GM23338 (cell line): Measurements from ENCODE around the gene TBC1D16. TPM values are rescaled to one million over a fixed set of nuclear protein-coding genes. Genes with fewer than 3 reads are reported as not detected.

Source experiments
- ATAC-seq: fragments of 200-7000 bp; cut with Tn5 transposase; 3 replicates; pipeline ENCODE4 v1.9.1; 2020
- DNase-seq: peaks from one replicate; pipeline ENCODE4 v3.0.0-alpha.2; 2015; ENCODE audit warnings: low spot score
- H2AFZ ChIP-seq: fragments of 200-600 bp; sonication (generic); 2 replicates; pipeline ENCODE4 v1.8.0; 2016; ENCODE audit warnings: antibody characterized with exemption, mild to moderate bottlenecking, moderate library complexity
- H3F3A ChIP-seq: fragments of 200-600 bp; sonication (generic); replicated peaks from 2 replicates; pipeline ENCODE4 v1.8.0; 2017; ENCODE audit warnings: antibody characterized with exemption, mixed run types, low read depth
- H3K27ac ChIP-seq: fragments of 200-600 bp; sonication (generic); 2 replicates; pipeline ENCODE4 v1.6.1; 2016; ENCODE audit warnings: low read depth
- H3K27me3 ChIP-seq: fragments of 200-600 bp; sonication (generic); 2 replicates; pipeline ENCODE4 v1.8.0; 2016; ENCODE audit warnings: mild to moderate bottlenecking, mixed run types, moderate library complexity; ENCODE audit not compliant: insufficient read depth
- H3K36me3 ChIP-seq: fragments of 200-600 bp; sonication (generic); 2 replicates; pipeline ENCODE4 v1.8.0; 2016; ENCODE audit warnings: mild to moderate bottlenecking; ENCODE audit not compliant: insufficient read depth
- H3K4me1 ChIP-seq: fragments of 200-600 bp; sonication (generic); 2 replicates; pipeline ENCODE4 v1.8.0; 2016; ENCODE audit warnings: mild to moderate bottlenecking, moderate library complexity; ENCODE audit not compliant: insufficient read depth
- H3K4me2 ChIP-seq: fragments of 200-600 bp; sonication (generic); 2 replicates; pipeline ENCODE4 v1.7.1; 2017; ENCODE audit warnings: mixed run types
- H3K4me3 ChIP-seq: fragments of 200-600 bp; sonication (generic); 2 replicates; pipeline ENCODE4 v1.6.1; 2016; ENCODE audit warnings: mixed run types
- H3K79me2 ChIP-seq: fragments of 200-600 bp; sonication (generic); replicated peaks from 2 replicates; pipeline ENCODE4 v1.8.0; 2017; ENCODE audit warnings: mild to moderate bottlenecking; ENCODE audit not compliant: insufficient read depth
- H3K9me2 ChIP-seq: fragments of 200-600 bp; sonication (generic); 2 replicates; pipeline ENCODE4 v1.8.0; 2017; ENCODE audit not compliant: insufficient read depth
- H4K20me1 ChIP-seq: fragments of 200-600 bp; sonication (generic); replicated peaks from 2 replicates; pipeline ENCODE4 v1.8.0; 2017; ENCODE audit warnings: mild to moderate bottlenecking; ENCODE audit not compliant: insufficient read depth
- H3K27ac Mint-ChIP-seq: 2 replicates; pipeline ENCODE4 v1.8.0; 2020; ENCODE audit warnings: inconsistent platforms, mild to moderate bottlenecking, moderate library complexity, mixed read lengths
- H3K27me3 Mint-ChIP-seq: 3 replicates; pipeline ENCODE4 v1.8.0; 2022; ENCODE audit warnings: low read depth, mild to moderate bottlenecking, moderate library complexity, mixed read lengths, inconsistent platforms; ENCODE audit not compliant: insufficient read depth, poor library complexity
- H3K36me3 Mint-ChIP-seq: 3 replicates; pipeline ENCODE4 v1.8.0; 2021; ENCODE audit warnings: low read depth, mild to moderate bottlenecking, inconsistent platforms, moderate library complexity, mixed read lengths
- H3K4me1 Mint-ChIP-seq: 3 replicates; pipeline ENCODE4 v1.8.0; 2020; ENCODE audit warnings: mild to moderate bottlenecking, inconsistent platforms, mixed read lengths
- H3K4me3 Mint-ChIP-seq: 3 replicates; pipeline ENCODE4 v1.8.0; 2021; ENCODE audit warnings: moderate library complexity, mild to moderate bottlenecking, inconsistent platforms, mixed read lengths
- H3K9me3 Mint-ChIP-seq: 3 replicates; pipeline ENCODE4 v1.8.0; 2020; ENCODE audit warnings: moderate library complexity, mild to moderate bottlenecking, inconsistent platforms, mixed read lengths
- CREB1 ChIP-seq: fragments of 250-450 bp; sonication (Bioruptor Pico); IDR thresholded peaks from 2 replicates; pipeline ENCODE4 v1.5.0; 2020; ENCODE audit warnings: low read depth, mild to moderate bottlenecking, moderate library complexity
- EZH2 ChIP-seq: fragments of 200-600 bp; sonication (generic); IDR thresholded peaks from one replicate; pipeline ENCODE4 v1.8.0; 2017; ENCODE audit warnings: antibody characterized with exemption, mild to moderate bottlenecking, low read depth; ENCODE audit not compliant: unreplicated experiment
- JUNB ChIP-seq: IDR thresholded peaks from one replicate; pipeline ENCODE4 v1.6.1; 2016; ENCODE audit warnings: antibody characterized with exemption; ENCODE audit not compliant: unreplicated experiment
- POLR2AphosphoS5 ChIP-seq: IDR thresholded peaks from 2 replicates; pipeline ENCODE4 v1.6.1; 2016; ENCODE audit warnings: antibody characterized with exemption, low read depth
- polyA plus RNA-seq: library from polyadenylated mRNA; unstranded; fragments of >200 nt; fragmentation: Nextera tagmentation; extraction: Ambion mirVana; gene quantifications from 2 replicates; pipeline ENCODE4 v1.2.1, GENCODE V29; 2016
- total RNA-seq: library from RNA; depleted of rRNA; stranded (reverse); fragments of >200 nt; shearing (Covaris generic); gene quantifications from 2 replicates; pipeline ENCODE4 v1.2.3, GENCODE V29; 2014
- TF ChIP-seq, protein P1 (sequence below): fragments of 250-450 bp; sonication (Bioruptor Pico); IDR thresholded peaks from 2 replicates; pipeline ENCODE4 v1.5.0; 2020; ENCODE audit warnings: mild to moderate bottlenecking, moderate library complexity

TBC1D16 gene
- total and polyA plus RNA-seq, 2 experiments from 2014 or later, result 16.7 to 104 TPM

DNA sequence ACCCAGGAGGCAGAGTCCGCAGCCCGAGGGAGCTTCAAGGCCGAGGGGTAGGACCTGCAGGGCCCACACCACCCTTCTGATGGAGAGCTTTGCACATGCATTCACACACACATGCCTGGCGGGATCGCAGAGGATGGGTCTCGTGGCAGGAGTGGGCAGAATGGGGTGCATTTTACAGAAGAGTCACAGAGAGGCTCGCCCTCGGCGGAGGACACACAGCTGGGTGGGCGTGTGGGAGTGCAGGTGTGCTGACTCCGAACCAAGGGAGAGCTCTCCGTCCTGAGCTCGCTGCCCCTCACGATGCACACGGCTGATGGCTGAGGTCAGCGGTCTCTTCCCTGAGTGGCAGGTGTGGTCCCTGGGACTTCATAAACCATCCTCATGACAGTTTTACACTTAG, 99.6 kb downstream of the TBC1D16 start:
- H3K27ac Mint-ChIP-seq, result peak overlapping the region; percentile 27; the same call in 1 of the 2 replicates
- Histone ChIP-seq H3K9me2 (0 out of 2 replicates have a peak, but pooled peaks cover 3% of the 10 kb centered on the region), H3K4me2 (no peak overlapping the region), H4K20me1 (no peaks in the 10 kb centered on the region; the same call in 1 of the 2 replicates), H2AFZ (no peak overlapping the region), H3K36me3 (no peaks in the 10 kb centered on the region), H3K4me1 (peaks cover 46% of the 10 kb centered on the region), H3F3A (peaks cover 12% of the 10 kb centered on the region; the same call in 1 of the 2 replicates), H3K79me2 (no peaks in the 10 kb centered on the region), H3K27ac (no peak overlapping the region), H3K27me3 (no peaks in the 10 kb centered on the region), H3K4me3 (no peak overlapping the region)
- no peaks in the 10 kb centered on the region for H3K9me3 Mint-ChIP-seq
- ATAC-seq (no peak), DNase-seq (no peak)
- peaks cover 70% of the 10 kb centered on the region for H3K4me1 Mint-ChIP-seq
- no peak for TF ChIP-seq JUNB
- TF ChIP-seq POLR2AphosphoS5, result no peak
- TF ChIP-seq CREB1, result no peak
- TF ChIP-seq EZH2, result no peak
- H3K4me3 Mint-ChIP-seq, result no peak overlapping the region; the same call in 2 of the 3 replicates
- H3K36me3 Mint-ChIP-seq, result peaks cover 26% of the 10 kb centered on the region
- H3K27me3 Mint-ChIP-seq, result peaks cover 50% of the 10 kb centered on the region

DNA sequence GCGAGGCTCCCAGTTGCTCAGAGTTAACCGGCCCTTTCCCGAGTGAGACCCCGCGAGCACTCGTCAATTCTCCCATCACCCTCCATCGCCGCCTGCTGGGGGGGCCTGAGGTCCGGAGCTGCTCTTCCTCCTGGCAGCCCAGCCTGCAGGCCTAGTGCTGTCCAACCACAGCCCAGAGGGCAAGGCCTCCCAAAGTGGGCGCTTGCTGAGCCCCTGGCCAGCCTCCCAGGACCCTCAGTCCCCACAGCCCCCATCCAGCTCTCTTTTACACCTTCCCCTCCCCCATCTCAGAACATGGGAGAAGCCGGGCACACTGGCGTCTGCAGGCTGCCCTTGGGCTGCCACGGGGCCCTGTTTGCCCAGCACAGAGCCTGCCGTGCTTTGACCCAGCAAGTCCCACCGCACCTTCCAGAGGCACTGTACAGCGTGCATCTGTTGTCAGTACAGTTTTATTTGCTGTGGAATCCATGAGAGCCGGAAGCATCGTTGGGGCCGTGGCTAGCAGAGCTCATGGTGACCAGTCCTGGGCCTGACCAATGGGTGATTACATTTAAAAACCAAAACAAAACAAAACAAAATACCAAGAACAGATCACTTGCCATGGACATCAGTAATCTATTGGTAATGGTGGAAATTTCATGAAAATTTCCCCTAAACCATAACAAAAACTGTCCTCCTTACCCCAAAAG, 100.3 kb downstream of the TBC1D16 start:
- Mint-ChIP-seq H3K4me3 (no peak overlapping the region; the same call in 2 of the 3 replicates), H3K36me3 (peaks cover 23% of the 10 kb centered on the region), H3K4me1 (peaks cover 70% of the 10 kb centered on the region), H3K9me3 (no peaks in the 10 kb centered on the region), H3K27ac (no peak overlapping the region), H3K27me3 (peaks cover 55% of the 10 kb centered on the region)
- ATAC-seq (no peak), DNase-seq (no peak)
- Histone ChIP-seq H3K36me3 (no peaks in the 10 kb centered on the region), H4K20me1 (no peaks in the 10 kb centered on the region; the same call in 1 of the 2 replicates), H3K4me2 (no peak overlapping the region), H3K4me1 (peaks cover 51% of the 10 kb centered on the region), H3F3A (peaks cover 12% of the 10 kb centered on the region; the same call in 1 of the 2 replicates), H3K4me3 (no peak overlapping the region), H2AFZ (no peak overlapping the region), H3K27ac (no peak overlapping the region), H3K79me2 (no peaks in the 10 kb centered on the region), H3K27me3 (peaks cover 6% of the 10 kb centered on the region; the same call in 1 of the 2 replicates), H3K9me2 (0 out of 2 replicates have a peak, but pooled peaks cover 3% of the 10 kb centered on the region)
- TF ChIP-seq, protein P1, sequence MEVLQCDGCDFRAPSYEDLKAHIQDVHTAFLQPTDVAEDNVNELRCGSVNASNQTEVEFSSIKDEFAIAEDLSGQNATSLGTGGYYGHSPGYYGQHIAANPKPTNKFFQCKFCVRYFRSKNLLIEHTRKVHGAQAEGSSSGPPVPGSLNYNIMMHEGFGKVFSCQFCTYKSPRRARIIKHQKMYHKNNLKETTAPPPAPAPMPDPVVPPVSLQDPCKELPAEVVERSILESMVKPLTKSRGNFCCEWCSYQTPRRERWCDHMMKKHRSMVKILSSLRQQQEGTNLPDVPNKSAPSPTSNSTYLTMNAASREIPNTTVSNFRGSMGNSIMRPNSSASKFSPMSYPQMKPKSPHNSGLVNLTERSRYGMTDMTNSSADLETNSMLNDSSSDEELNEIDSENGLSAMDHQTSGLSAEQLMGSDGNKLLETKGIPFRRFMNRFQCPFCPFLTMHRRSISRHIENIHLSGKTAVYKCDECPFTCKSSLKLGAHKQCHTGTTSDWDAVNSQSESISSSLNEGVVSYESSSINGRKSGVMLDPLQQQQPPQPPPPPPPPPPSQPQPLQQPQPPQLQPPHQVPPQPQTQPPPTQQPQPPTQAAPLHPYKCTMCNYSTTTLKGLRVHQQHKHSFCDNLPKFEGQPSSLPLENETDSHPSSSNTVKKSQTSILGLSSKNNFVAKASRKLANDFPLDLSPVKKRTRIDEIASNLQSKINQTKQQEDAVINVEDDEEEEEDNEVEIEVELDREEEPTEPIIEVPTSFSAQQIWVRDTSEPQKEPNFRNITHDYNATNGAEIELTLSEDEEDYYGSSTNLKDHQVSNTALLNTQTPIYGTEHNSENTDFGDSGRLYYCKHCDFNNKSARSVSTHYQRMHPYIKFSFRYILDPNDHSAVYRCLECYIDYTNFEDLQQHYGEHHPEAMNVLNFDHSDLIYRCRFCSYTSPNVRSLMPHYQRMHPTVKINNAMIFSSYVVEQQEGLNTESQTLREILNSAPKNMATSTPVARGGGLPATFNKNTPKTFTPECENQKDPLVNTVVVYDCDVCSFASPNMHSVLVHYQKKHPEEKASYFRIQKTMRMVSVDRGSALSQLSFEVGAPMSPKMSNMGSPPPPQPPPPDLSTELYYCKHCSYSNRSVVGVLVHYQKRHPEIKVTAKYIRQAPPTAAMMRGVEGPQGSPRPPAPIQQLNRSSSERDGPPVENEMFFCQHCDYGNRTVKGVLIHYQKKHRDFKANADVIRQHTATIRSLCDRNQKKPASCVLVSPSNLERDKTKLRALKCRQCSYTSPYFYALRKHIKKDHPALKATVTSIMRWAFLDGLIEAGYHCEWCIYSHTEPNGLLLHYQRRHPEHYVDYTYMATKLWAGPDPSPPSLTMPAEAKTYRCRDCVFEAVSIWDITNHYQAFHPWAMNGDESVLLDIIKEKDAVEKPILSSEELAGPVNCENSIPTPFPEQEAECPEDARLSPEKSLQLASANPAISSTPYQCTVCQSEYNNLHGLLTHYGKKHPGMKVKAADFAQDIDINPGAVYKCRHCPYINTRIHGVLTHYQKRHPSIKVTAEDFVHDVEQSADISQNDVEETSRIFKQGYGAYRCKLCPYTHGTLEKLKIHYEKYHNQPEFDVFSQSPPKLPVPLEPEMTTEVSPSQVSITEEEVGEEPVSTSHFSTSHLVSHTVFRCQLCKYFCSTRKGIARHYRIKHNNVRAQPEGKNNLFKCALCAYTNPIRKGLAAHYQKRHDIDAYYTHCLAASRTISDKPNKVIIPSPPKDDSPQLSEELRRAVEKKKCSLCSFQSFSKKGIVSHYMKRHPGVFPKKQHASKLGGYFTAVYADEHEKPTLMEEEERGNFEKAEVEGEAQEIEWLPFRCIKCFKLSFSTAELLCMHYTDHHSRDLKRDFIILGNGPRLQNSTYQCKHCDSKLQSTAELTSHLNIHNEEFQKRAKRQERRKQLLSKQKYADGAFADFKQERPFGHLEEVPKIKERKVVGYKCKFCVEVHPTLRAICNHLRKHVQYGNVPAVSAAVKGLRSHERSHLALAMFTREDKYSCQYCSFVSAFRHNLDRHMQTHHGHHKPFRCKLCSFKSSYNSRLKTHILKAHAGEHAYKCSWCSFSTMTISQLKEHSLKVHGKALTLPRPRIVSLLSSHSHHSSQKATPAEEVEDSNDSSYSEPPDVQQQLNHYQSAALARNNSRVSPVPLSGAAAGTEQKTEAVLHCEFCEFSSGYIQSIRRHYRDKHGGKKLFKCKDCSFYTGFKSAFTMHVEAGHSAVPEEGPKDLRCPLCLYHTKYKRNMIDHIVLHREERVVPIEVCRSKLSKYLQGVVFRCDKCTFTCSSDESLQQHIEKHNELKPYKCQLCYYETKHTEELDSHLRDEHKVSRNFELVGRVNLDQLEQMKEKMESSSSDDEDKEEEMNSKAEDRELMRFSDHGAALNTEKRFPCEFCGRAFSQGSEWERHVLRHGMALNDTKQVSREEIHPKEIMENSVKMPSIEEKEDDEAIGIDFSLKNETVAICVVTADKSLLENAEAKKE, result no peak
- no peak for TF ChIP-seq EZH2
